ENCODE measurements around the gene MUC5B.

- TF ChIP-seq CTCF (IDR thresholded peaks at IDR 0.05) (no peak), POLR2A (IDR thresholded peaks at IDR 0.05) (no peak), POLR2AphosphoS5 (IDR thresholded peaks at IDR 0.05; ENCODE audit: insufficient read depth in 1 of 2, low read depth in 1 of 2) (no peak)
These were observed 56.2 kb downstream of the MUC5B start for GRCh38 chr11:1278766-1279673.

Measured in vagina (tissue), 2 donors.